ENCODE data around the gene AURKA.
A peak's percentile ranks its signal among the peaks of the same experiment; 100 is the strongest.
"Not testable (repeated sequence)": the region's sequence is repeated elsewhere in the genome, so short reads cannot be mapped to it uniquely, and the experiment has no call there.

AURKA gene

DNA sequence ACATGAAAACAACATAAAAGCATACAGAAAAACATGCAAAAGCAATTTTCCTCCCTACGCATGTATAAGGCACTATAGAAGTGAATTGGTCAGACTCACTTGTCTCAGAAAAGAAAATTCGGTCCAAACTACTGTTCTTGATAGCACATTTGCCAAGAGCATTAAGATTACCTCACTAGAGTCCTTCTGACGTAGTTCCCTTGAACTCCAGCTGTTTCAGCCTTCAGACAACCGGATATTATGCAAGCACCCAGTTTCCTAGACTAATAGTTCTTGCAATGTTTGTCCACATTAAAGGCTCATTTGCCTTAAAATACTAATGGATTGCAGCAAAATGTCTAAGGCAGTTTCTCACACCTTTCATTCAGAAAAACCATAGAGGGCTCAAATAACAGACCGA lies 17.5 kb upstream of the AURKA start:
- Histone ChIP-seq H3K9me3 (no peaks in the 10 kb centered on the region), H3K4me3 (no peak overlapping the region), H3K36me3 (peaks cover 34 to 56% (median 37%) of the 10 kb centered on the region in 3 donors), H3K27me3 (no peaks in the 10 kb centered on the region), H3K27ac (no peak overlapping the region), H3K4me1 (no peaks in the 10 kb centered on the region)
- TF ChIP-seq, protein P1, sequence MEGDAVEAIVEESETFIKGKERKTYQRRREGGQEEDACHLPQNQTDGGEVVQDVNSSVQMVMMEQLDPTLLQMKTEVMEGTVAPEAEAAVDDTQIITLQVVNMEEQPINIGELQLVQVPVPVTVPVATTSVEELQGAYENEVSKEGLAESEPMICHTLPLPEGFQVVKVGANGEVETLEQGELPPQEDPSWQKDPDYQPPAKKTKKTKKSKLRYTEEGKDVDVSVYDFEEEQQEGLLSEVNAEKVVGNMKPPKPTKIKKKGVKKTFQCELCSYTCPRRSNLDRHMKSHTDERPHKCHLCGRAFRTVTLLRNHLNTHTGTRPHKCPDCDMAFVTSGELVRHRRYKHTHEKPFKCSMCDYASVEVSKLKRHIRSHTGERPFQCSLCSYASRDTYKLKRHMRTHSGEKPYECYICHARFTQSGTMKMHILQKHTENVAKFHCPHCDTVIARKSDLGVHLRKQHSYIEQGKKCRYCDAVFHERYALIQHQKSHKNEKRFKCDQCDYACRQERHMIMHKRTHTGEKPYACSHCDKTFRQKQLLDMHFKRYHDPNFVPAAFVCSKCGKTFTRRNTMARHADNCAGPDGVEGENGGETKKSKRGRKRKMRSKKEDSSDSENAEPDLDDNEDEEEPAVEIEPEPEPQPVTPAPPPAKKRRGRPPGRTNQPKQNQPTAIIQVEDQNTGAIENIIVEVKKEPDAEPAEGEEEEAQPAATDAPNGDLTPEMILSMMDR (IDR thresholded peaks at IDR 0.05), result no peak
- DNase-seq, result no peak
- intact Hi-C loops (cut with DNase I; ENCODE audit: low total_unique reads), result no loop called here

DNA sequence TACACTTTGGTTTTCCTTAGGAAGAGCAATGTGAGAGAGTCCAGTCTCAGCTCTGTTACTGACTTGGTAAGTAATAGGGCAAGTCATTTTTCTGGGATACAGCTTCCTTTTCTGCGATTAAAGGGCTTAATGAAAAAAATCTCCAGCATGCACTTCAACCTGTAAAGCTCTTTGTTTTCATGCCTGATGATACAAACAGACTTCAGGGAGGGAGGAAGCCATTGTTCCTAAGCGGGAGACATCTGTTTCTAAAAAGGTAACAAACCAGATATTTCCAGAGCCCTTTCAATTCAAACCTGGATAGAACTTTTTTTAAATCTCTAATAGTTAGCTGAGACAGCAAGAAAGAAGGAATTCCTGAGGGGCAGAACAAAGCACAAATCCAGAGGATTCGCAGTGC lies 14.9 kb upstream of the AURKA start:
- intact Hi-C loops (cut with DNase I; ENCODE audit: low total_unique reads), result no loop called here
- no peaks in the 10 kb centered on the region for H3K9me3 ChIP-seq
- H3K36me3 ChIP-seq, result peaks cover 56 to 72% (median 57%) of the 10 kb centered on the region in 3 donors
- H3K27me3 ChIP-seq, result no peaks in the 10 kb centered on the region
- no peaks in the 10 kb centered on the region for H3K4me1 ChIP-seq
- DNase-seq, result no peak
- no peak overlapping the region for H3K4me3 ChIP-seq
- no peak overlapping the region for H3K27ac ChIP-seq
- TF ChIP-seq, protein P1 (IDR thresholded peaks at IDR 0.05), result no peak

DNA sequence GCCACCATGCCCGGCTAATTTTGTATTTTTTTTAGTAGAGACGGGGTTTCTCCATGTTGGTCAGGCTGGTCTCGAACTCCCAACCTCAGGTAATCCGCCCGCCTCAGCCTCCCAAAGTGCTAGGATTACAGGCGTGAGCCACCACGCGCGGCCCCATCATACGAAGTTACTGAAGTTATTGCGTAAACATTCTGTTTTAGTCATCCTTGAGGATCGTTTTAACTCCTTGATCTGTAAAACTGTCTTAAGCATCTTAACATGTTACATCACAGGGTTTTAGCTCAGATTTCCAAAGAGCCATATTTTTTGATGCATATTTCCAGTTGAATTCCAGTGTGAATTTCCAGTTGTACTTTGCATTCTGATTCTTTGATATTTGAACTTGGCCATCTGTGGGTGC lies 13.3 kb upstream of the AURKA start:
- H3K4me1 ChIP-seq; intact Hi-C loops (cut with DNase I; ENCODE audit: low total_unique reads); H3K9me3 ChIP-seq; DNase-seq; H3K27ac ChIP-seq; H3K4me3 ChIP-seq; H3K27me3 ChIP-seq: not testable (repeated sequence)
- peaks cover 63 to 87% (median 72%) of the 10 kb centered on the region in 3 donors for H3K36me3 ChIP-seq

DNA sequence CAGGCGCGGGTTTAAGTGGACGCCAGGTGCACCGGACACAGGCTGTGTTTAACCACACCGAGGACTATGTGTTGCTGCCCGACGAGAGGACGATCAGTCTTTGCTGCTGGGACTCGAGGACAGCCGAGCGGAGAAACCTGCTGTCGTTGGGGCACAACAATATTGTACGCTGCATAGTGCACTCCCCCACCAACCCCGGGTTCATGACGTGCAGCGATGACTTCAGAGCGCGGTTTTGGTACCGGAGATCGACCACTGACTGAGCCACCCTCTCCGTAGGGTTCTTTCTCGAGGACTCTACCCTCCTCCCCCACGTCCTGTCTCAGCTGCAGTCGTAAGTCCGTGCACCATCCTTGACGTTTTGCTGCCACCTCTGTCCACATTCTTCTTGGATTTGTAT lies 11.4 kb upstream of the AURKA start:
- Histone ChIP-seq H3K27ac (no peak overlapping the region), H3K4me3 (no peak overlapping the region), H3K27me3 (no peaks in the 10 kb centered on the region), H3K36me3 (peaks cover 73 to 92% (median 90%) of the 10 kb centered on the region in 3 donors), H3K9me3 (no peaks in the 10 kb centered on the region), H3K4me1 (peaks cover 0 to 10% (median 0%) of the 10 kb centered on the region in 4 donors)
- DNase-seq, result no peak
- TF ChIP-seq, protein P1 (IDR thresholded peaks at IDR 0.05), result no peak
- intact Hi-C loops (cut with DNase I; ENCODE audit: low total_unique reads), result no loop called here

DNA sequence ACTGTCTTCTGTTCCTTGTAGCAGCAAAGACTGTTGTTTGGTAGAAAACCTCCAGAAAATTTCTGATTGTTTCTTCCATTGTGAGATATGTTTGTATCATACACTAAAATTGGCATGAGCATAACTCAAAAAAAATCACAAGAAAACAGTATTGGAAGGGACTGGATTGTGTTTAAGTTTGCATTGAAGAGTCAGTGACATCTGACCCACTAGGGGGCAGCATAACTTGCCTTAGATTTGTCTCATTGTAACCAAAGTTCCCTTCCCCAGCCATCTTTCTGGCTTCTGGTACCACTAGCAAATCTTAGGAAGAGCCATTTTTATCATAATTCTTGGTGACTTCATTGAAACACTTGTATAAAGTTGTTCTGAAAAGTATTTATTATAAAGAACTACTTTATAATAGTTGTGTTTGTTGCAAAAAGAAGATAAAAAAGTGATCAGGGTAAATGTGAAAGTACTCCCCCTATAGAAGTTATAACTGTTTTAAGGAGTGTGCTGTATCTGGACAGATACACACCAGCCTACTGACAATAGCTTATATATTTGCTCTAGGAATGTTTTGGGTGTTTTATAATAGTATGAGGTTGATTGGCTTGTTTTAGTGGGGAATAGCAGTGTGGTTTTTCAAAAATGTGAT lies 8.1 kb upstream of the AURKA start:
- H3K27ac ChIP-seq, result no peak overlapping the region
- TF ChIP-seq, protein P1 (IDR thresholded peaks at IDR 0.05), result peak; percentile 43 to 63
- H3K4me3 ChIP-seq, result no peak overlapping the region
- H3K4me1 ChIP-seq, result peaks cover 0 to 10% (median 0%) of the 10 kb centered on the region in 4 donors
- no peaks in the 10 kb centered on the region for H3K27me3 ChIP-seq
- intact Hi-C loops (cut with DNase I; ENCODE audit: low total_unique reads), result no loop called here
- no peaks in the 10 kb centered on the region for H3K9me3 ChIP-seq
- peak in 1 of 2 donors; percentile 48 for DNase-seq
- H3K36me3 ChIP-seq, result peaks cover 78 to 92% (median 91%) of the 10 kb centered on the region in 3 donors

DNA sequence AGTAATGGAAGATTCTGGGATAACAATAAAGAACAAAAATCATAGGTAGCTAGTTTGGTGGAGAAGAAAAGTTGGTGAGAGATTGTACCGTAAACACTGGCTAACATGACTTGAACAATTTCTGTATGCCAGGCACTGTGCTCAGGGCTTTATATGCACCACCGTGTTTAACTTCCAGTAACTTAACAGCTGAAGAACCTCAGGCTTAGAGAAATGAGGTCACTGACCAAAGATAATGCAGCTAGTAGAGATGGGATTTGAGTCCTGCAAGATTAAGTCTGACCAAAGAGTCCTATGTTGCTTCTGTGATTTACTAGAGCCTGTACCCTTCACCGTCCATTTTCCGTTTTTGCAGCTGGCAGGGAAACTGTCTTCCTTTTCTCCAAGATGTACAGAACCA lies 3.2 kb upstream of the AURKA start:
- no peaks in the 10 kb centered on the region for H3K27me3 ChIP-seq
- H3K9me3 ChIP-seq, result no peaks in the 10 kb centered on the region
- no peak overlapping the region for H3K27ac ChIP-seq
- no peak for DNase-seq
- peaks cover 45 to 50% (median 47%) of the 10 kb centered on the region in 3 donors for H3K36me3 ChIP-seq
- intact Hi-C loops (cut with DNase I; ENCODE audit: low total_unique reads), result no loop called here
- H3K4me3 ChIP-seq, result no peak overlapping the region
- TF ChIP-seq, protein P1 (IDR thresholded peaks at IDR 0.05), result no peak
- peaks cover 0 to 28% (median 19%) of the 10 kb centered on the region in 4 donors for H3K4me1 ChIP-seq
